Measurements from ENCODE around the gene JAKMIP1.

GRCh38 chr4:6142935-6143602 lies 57.3 kb downstream of the JAKMIP1 start:
- TF ChIP-seq, protein P1, sequence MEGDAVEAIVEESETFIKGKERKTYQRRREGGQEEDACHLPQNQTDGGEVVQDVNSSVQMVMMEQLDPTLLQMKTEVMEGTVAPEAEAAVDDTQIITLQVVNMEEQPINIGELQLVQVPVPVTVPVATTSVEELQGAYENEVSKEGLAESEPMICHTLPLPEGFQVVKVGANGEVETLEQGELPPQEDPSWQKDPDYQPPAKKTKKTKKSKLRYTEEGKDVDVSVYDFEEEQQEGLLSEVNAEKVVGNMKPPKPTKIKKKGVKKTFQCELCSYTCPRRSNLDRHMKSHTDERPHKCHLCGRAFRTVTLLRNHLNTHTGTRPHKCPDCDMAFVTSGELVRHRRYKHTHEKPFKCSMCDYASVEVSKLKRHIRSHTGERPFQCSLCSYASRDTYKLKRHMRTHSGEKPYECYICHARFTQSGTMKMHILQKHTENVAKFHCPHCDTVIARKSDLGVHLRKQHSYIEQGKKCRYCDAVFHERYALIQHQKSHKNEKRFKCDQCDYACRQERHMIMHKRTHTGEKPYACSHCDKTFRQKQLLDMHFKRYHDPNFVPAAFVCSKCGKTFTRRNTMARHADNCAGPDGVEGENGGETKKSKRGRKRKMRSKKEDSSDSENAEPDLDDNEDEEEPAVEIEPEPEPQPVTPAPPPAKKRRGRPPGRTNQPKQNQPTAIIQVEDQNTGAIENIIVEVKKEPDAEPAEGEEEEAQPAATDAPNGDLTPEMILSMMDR (conservative IDR thresholded peaks at IDR 0.05; ENCODE audit: low read length): no peak
- no peak for TF ChIP-seq EZH2phosphoT487 (IDR thresholded peaks at IDR 0.05; ENCODE audit: borderline replicate concordance, low read depth, low read length)

Data from OCI-LY7 (cell line).